Measurements from ENCODE around the gene PALS1.
"Not testable (repeated sequence)": the region's sequence is repeated elsewhere in the genome, so short reads cannot be mapped to it uniquely, and the experiment has no call there.

PALS1 gene

DNA sequence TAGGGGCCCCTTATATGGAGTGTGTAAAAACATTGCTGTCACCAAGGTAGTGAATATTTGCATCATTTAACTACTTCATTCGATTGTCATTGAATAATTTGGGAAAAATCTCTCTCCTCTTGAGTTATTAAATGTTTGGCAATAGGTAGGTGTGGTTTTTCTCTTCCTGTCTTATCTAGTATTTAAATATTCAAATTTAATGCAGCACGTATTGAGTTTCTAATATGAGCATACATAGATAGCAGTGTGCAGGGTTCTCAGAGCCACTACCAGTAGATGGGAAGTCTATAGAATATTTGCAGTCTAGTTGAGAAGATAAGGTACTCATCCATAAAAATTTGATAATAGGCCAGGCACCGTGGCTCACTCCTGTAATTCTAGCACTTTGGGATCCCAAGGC lies 16.7 kb downstream of the PALS1 start:
- DNase-seq (ENCODE audit: low read depth, low spot score), result no peak

DNA sequence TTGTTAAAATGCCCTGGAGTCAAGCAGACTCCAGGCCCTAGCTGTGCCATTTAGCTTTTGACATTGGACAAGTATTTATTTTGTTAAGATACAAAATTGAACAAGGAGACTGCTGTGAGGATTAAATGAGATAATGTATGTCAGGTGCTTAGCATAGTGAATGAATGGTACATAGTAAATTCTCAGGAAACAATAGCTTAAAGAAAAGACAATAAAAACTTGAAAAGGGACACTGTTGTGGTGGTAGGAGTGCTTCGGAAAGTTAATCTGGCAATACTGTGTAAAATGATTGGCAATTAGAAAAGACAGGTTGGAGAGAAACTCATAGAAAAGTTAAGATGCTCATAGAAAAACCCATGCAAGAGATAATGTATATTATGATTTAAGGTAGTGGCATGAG lies 19.7 kb downstream of the PALS1 start:
- no peak for DNase-seq (ENCODE audit: low read depth, low spot score)

DNA sequence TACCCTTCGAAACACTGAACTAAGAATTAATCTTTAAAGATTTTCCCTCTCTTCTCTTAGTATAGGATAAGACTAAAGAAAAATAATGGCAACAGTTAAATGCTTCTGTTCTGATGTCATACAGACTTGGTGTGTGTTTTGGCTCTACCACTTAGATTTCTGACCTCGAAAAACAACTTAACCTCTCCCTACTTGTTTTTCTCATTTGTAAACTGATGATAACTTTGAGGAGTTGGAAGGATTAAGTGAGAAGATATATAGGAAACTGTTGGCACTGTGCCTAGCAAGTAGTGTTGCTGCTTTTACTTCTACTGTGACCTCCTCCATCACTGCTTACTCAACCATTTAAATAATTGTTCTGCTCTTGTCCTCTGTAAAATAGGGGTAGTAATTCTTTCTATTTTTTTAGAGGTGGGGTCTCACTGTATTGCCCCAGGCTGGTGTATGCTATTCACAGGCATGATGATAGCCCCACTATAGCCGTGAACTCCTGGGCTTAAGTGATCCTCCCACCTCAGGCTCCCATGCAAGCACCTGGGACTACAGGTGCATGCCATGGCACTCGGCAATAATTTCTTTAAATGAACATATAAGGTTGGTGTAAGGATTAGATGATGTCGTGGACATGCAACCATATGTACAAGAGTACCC lies 22.4 kb downstream of the PALS1 start:
- no peak for DNase-seq (ENCODE audit: low read depth, low spot score)

DNA sequence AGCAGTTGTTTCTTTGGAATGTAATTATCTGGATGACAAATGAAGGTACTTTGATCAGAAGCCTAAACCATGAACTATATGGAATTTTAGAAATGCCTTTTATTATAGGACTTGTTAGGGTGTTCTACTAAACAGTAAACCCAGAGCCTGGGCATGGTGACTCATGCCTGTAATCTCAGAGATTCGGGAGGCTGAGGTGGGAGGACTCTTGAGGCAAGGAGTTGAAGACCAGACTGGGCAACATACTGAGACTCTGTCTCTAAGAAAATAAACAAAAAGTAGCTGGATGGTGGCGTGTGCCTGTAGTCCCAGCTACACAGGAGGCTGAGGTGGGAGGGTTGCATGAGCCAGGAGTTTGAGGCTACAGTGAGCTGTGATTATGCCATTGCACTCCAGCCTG lies 23.9 kb downstream of the PALS1 start:
- DNase-seq (ENCODE audit: low read depth, low spot score), result no peak

DNA sequence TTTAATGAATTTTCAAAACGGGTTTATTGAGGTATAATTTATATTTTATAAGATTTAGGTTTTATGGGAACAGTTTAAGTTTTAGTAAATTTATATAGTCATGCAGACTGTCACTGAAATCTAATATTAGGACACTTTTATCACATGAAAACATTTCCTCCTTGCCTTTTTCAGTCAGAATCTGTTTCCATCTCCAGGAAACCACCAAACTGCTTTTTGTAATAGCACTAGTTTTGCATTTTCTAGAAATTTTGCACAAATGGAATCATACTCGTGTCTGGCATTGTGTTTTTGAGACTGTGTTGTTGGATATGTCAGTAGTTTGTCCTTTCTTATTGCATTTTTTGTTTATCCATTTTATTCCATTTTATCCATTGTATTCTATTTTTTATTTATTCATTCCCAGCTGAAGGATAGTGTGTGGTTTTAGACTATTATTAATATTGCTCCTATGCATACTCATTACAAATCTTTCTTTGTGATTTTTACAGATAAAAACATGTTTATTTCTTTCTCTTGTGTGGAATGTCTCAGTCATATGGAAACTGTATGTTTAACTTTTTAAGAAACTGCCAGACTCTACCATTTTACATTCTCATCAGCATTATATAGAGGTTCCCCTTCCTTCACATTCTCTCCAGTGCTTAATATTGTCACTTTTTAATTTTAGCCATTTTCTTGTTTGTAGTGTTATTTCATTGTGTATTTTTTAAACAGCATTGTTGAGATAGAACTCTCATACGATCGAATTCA lies 26.5 kb downstream of the PALS1 start:
- DNase-seq (ENCODE audit: low read depth, low spot score), result no peak

DNA sequence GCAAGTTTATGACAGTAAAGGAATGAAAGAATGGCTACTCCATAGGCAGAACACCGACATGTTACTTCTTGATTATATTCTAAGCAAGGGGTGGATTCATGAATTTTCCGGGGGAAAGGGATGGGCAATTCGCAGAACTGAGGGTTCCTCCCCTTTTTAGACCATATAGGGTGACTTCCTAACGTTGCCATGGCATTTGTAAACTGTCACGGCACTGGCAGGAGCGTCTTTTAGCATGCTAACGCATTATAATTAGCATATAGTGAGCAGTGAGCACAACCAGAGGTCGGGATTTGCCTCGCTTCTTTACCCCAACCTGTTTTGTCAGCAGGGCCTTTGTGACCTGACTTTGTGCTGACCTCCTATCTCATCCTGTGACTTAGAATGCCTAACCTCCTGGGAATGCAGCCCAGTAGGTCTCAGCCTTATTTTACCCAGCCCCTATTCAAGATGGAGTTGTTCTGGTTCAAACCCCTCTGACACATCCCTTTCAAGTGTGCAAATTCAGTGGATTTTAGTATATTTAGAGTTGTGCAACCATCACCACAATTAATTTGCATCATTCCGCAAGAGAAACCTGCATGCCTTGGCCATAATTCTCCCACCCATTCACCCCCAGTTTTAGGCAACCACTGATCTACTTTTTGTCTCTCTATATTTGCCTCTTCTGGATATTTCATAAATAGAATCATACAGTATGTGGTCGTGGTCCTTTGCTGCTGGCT lies 27.4 kb downstream of the PALS1 start:
- DNase-seq (ENCODE audit: low read depth, low spot score), result no peak

DNA sequence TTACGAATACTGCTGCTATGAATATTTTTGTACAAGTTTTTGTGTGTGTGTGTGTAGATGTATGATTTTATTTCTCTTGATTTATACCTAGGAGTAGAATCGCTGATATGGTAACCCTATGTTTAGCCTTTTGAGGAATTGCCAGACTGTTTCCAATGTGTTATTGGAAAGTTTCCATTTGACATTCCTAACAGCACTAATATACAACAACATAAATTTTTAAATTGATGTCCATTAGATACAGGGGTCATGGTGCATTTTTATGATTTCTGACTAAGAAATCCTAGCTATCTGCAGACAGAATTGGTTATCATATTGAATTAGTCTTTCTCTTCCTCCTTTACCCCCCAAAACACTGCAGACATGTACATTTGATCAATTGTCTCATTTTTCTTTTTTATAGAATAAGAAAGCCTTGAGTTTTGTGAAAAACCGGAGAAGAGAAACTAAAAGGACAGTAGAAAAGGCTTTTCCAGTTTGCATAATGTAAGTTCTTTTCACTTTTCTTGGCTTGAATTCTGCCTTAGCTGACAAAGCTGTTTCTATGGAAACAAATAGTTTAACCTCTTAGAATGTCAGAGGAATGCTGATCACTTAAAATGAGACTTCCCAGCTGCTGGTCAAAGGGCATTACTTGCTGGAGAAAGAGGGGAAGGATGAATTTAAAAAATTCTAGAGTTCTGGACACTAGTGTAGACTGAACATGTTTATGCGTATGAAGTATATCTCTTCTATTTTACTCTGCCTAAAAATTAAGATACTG lies 28.2 kb downstream of the PALS1 start:
- no peak for DNase-seq (ENCODE audit: low read depth, low spot score)

DNA sequence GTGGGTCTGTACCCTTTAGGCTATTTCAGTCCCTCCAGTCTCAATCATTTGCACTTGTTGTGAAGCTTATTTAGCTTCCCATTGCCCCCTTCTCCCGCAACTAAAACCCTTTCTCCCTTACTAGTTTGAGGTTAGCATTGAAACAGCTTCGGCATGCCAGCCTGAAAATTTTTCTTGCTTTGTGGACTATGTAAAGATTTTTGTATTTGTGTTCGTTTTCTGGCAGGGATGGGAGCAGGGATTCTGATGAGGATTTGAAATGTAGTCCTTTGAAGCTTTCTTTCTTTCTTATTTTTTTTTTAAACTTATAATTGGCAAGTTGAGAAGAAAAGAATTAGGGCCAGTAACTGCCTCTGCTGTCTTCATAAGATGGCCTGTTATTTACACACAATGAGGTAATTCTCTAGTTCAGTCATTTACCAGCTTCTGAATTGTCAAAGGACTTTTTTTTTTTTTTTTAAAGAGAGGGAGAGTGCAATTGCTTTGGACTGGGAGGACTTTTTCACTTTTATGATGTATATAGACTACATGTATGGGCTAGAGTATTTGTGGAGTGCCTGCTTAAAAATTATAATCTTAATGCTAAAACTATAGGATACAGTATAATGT lies 29.0 kb downstream of the PALS1 start:
- DNase-seq (ENCODE audit: low read depth, low spot score), result no peak

DNA sequence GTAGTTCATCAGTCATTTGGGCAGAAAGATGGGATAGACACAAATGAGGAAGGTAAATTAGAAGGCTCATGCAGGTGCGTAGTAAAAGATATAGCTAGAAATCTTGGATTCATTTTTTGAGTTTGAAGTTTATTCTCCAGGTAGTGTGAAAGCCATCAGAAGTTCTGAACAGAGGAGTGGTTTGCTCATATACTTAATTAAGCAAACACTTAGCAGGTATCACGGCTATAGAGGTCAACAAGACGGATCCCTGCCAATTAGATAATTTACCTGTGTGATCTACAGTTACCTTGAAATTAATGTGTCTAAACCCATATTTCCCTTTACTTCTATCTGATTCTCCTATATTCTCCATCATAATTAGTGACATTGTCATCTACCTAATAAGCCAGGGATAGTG lies 29.7 kb downstream of the PALS1 start:
- no peak for DNase-seq (ENCODE audit: low read depth, low spot score)

DNA sequence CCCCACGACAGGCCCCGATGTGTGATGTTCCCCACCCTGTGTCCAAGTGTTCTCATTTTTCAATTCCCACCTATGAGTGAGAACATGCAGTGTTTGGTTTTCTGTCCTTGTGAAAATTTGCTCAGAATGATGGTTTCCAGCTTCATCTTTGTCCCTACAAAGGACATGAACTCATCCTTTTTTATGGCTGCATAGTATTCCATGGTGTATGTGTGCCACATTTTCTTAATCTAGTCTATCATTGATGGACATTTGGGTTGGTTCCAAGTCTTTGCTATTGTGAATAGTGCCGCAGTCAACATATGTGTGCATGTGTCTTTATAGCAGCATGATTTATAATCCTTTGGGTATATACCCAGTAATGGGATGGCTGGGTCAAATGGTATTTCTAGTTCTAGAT lies 32.0 kb downstream of the PALS1 start:
- not testable (repeated sequence) for DNase-seq (ENCODE audit: low read depth, low spot score)

DNA sequence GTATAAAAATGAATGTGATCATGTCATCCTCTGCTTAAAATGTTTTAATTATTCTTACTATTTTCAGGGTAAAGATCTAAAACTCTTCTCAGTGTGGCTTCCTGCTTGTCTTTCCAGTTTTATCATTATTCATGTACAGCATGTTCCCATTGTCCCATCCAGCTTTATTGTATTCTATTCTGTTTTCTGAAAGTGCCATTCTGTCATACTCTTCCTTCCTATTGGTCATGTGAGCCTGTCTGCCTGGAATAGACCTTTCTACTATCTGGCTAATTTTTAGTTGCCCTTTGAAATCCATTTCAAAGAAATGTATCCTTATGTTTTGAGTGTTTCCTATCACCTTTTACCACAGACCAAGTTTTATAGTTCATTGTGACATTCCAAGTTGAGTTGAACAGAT lies 34.9 kb downstream of the PALS1 start:
- DNase-seq (ENCODE audit: low read depth, low spot score), result no peak

DNA sequence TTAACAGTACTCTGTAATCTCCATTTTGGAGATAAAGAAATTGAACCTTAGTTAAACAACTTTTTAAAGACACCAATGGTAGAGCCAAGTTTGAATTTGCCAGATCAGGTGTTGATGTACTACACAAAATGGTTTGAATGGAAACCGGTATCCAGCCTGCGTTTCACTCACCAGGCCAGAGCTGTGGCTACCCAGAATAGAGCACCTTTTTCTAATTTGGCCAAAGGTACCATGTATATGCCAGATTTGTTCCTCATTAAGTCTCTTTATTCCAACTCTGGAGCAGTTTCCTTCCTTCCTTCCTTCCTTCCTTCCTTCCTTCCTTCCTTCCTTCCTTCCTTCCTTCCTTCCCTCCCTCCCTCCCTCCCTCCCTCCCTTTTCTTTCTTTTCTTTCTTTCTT lies 39.3 kb downstream of the PALS1 start:
- DNase-seq (ENCODE audit: low read depth, low spot score), result no peak

DNA sequence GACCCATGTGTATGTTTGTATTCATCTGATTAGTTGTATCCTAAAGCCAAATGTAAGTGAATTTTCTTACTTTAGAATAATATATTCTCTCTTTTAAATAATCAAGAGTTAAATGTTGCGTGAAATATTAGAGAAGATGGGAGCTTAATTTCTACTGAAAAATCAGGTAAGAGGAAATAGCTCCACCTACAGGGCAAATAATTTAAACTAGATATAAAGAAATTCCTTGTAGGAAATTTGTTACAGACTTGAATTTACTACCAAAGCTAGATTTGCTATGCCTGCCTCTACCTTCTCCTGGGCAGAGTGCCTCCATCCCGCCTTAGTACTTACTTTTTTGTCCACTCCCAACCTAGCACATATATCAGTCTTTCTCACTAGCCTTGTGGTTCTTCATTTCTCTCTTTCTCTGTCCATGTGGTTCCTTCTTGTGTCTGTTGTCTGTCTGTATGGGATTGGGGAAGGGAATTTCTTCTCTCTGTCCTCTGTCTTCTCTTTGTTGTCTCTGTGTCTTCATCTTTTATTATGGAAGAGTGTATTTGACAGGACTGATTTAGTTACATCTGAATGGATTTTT lies 44.7 kb downstream of the PALS1 start:
- DNase-seq (ENCODE audit: low read depth, low spot score), result no peak
